Measurements from ENCODE around the gene DPEP3.
"Not testable (repeated sequence)": the region's sequence is repeated elsewhere in the genome, so short reads cannot be mapped to it uniquely, and the experiment has no call there.

- not testable (repeated sequence) for TF ChIP-seq EZH2 (IDR thresholded peaks at IDR 0.05; ENCODE audit: low read length, unreplicated experiment); CTCF (conservative IDR thresholded peaks at IDR 0.05; ENCODE audit: low read depth, low read length); EZH2phosphoT487 (IDR thresholded peaks at IDR 0.05; ENCODE audit: borderline replicate concordance, low read length)
These were observed 29.6 kb upstream of the DPEP3 start for GRCh38 chr16:68009872-68010271.
